SU-DHL-6 (cell line): ENCODE data around the gene MIDN.

Experiments
- CTCF ChIP-seq: fragments of 200-600 bp; sonication (generic); IDR thresholded peaks from one replicate; pipeline ENCODE4 v1.5.1; 2017; ENCODE audit warnings: antibody characterized with exemption, mild to moderate bottlenecking, low read length, moderate library complexity; ENCODE audit not compliant: insufficient read depth, poor library complexity, severe bottlenecking
- EZH2phosphoT487 ChIP-seq: fragments of 200-600 bp; sonication (generic), shearing (Covaris generic); conservative IDR thresholded peaks from 2 replicates; pipeline ENCODE4 v1.6.1; 2018; ENCODE audit warnings: mild to moderate bottlenecking, antibody characterized with exemption, low read length, moderate library complexity, mixed read lengths

- no peak for TF ChIP-seq CTCF
- no peak for TF ChIP-seq EZH2phosphoT487
Measured at GRCh38 chr19:1244693-1245451, 3.5 kb upstream of the MIDN start.
